GM18861 (cell line): ENCODE measurements around the gene GATA1.

ENCODE experiments used
- ATAC-seq: cut with Tn5 transposase; IDR thresholded peaks from one replicate; pipeline ENCODE4 v1.9.1; 2021; ENCODE audit not compliant: unreplicated experiment

The GATA1 gene

DNA sequence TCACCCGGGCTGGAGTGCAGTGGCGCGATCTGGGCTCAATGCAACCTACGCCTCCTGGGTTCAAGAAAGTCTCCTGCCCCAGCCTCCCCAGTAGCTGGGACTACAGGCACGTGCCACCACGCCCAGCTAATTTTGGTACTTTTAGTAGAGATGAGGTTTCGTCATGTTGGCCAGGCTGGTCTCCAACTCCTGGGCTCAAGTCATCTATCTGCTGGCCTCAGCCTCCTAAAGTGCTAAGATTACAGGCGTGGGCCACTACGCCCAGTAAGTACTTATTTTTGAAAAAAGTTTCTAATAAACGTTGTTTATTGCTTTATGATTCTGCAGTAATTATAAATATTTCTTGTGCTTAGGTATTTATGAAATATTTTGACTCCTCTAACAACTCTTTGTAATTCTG, 53.3 kb downstream of the GATA1 start:
- ATAC-seq, result no peak
